ENCODE data around the gene ABCA7.

ABCA7 gene

GRCh38 chr19:1042689-1043511 lies 3.0 kb downstream of the ABCA7 start:
- Histone ChIP-seq H3K4me1 (ENCODE audit: control insufficient read depth, insufficient read depth, low read length) (peaks cover 9% of the 10 kb centered on the region), H3K27ac (ENCODE audit: low read depth, low read length) (no peak overlapping the region), H3K27me3 (ENCODE audit: control insufficient read depth, insufficient read depth, low read length) (peaks cover 3% of the 10 kb centered on the region), H3K9ac (ENCODE audit: low read length) (no peak overlapping the region), H3K4me3 (ENCODE audit: low read length) (no peak overlapping the region), H3K36me3 (ENCODE audit: control insufficient read depth, insufficient read depth, low read length) (no peaks in the 10 kb centered on the region)

GRCh38 chr19:1045247-1045603 lies 5.3 kb downstream of the ABCA7 start:
- Histone ChIP-seq H3K36me3 (ENCODE audit: control insufficient read depth, insufficient read depth, low read length) (no peaks in the 10 kb centered on the region), H3K4me3 (ENCODE audit: low read length) (no peak overlapping the region), H3K9ac (ENCODE audit: low read length) (no peak overlapping the region), H3K4me1 (ENCODE audit: control insufficient read depth, insufficient read depth, low read length) (peaks cover 3% of the 10 kb centered on the region), H3K27me3 (ENCODE audit: control insufficient read depth, insufficient read depth, low read length) (peaks cover 3% of the 10 kb centered on the region), H3K27ac (ENCODE audit: low read depth, low read length) (no peak overlapping the region)

GRCh38 chr19:1046117-1046626 lies 6.3 kb downstream of the ABCA7 start:
- Histone ChIP-seq H3K27ac (ENCODE audit: low read depth, low read length) (no peak overlapping the region), H3K4me1 (ENCODE audit: control insufficient read depth, insufficient read depth, low read length) (no peaks in the 10 kb centered on the region), H3K36me3 (ENCODE audit: control insufficient read depth, insufficient read depth, low read length) (no peaks in the 10 kb centered on the region), H3K4me3 (ENCODE audit: low read length) (no peak overlapping the region), H3K27me3 (ENCODE audit: control insufficient read depth, insufficient read depth, low read length) (peaks cover 3% of the 10 kb centered on the region), H3K9ac (ENCODE audit: low read length) (no peak overlapping the region)

GRCh38 chr19:1046836-1047695 lies 7.2 kb downstream of the ABCA7 start:
- Histone ChIP-seq H3K27ac (ENCODE audit: low read depth, low read length) (no peak overlapping the region), H3K4me3 (ENCODE audit: low read length) (no peak overlapping the region), H3K27me3 (ENCODE audit: control insufficient read depth, insufficient read depth, low read length) (no peaks in the 10 kb centered on the region), H3K9ac (ENCODE audit: low read length) (no peak overlapping the region), H3K36me3 (ENCODE audit: control insufficient read depth, insufficient read depth, low read length) (no peaks in the 10 kb centered on the region), H3K4me1 (ENCODE audit: control insufficient read depth, insufficient read depth, low read length) (no peaks in the 10 kb centered on the region)

GRCh38 chr19:1047696-1048147 lies 7.8 kb downstream of the ABCA7 start:
- no peak overlapping the region for H3K27ac ChIP-seq (ENCODE audit: low read depth, low read length)
- no peaks in the 10 kb centered on the region for H3K4me1 ChIP-seq (ENCODE audit: control insufficient read depth, insufficient read depth, low read length)
- no peaks in the 10 kb centered on the region for H3K27me3 ChIP-seq (ENCODE audit: control insufficient read depth, insufficient read depth, low read length)
- no peaks in the 10 kb centered on the region for H3K36me3 ChIP-seq (ENCODE audit: control insufficient read depth, insufficient read depth, low read length)
- H3K4me3 ChIP-seq (ENCODE audit: low read length) = no peak overlapping the region
- H3K9ac ChIP-seq (ENCODE audit: low read length) = no peak overlapping the region

GRCh38 chr19:1049106-1049505 lies 9.2 kb downstream of the ABCA7 start:
- H3K4me1 ChIP-seq (ENCODE audit: control insufficient read depth, insufficient read depth, low read length) = no peaks in the 10 kb centered on the region
- no peak overlapping the region for H3K9ac ChIP-seq (ENCODE audit: low read length)
- no peaks in the 10 kb centered on the region for H3K27me3 ChIP-seq (ENCODE audit: control insufficient read depth, insufficient read depth, low read length)
- no peaks in the 10 kb centered on the region for H3K36me3 ChIP-seq (ENCODE audit: control insufficient read depth, insufficient read depth, low read length)
- no peak overlapping the region for H3K4me3 ChIP-seq (ENCODE audit: low read length)
- H3K27ac ChIP-seq (ENCODE audit: low read depth, low read length) = no peak overlapping the region

GRCh38 chr19:1049800-1050199 lies 9.9 kb downstream of the ABCA7 start:
- H3K36me3 ChIP-seq (ENCODE audit: control insufficient read depth, insufficient read depth, low read length) = no peaks in the 10 kb centered on the region
- no peaks in the 10 kb centered on the region for H3K27me3 ChIP-seq (ENCODE audit: control insufficient read depth, insufficient read depth, low read length)
- no peak overlapping the region for H3K4me3 ChIP-seq (ENCODE audit: low read length)
- no peaks in the 10 kb centered on the region for H3K4me1 ChIP-seq (ENCODE audit: control insufficient read depth, insufficient read depth, low read length)
- H3K27ac ChIP-seq (ENCODE audit: low read depth, low read length) = no peak overlapping the region
- no peak overlapping the region for H3K9ac ChIP-seq (ENCODE audit: low read length)

GRCh38 chr19:1050989-1051788 lies 11.3 kb downstream of the ABCA7 start:
- no peaks in the 10 kb centered on the region for H3K4me1 ChIP-seq (ENCODE audit: control insufficient read depth, insufficient read depth, low read length)
- H3K27me3 ChIP-seq (ENCODE audit: control insufficient read depth, insufficient read depth, low read length) = no peaks in the 10 kb centered on the region
- no peak overlapping the region for H3K27ac ChIP-seq (ENCODE audit: low read depth, low read length)
- H3K36me3 ChIP-seq (ENCODE audit: control insufficient read depth, insufficient read depth, low read length) = no peaks in the 10 kb centered on the region
- H3K9ac ChIP-seq (ENCODE audit: low read length) = no peak overlapping the region
- no peak overlapping the region for H3K4me3 ChIP-seq (ENCODE audit: low read length)

- no peak overlapping the region for H3K27ac ChIP-seq (ENCODE audit: low read depth, low read length)
- H3K4me1 ChIP-seq (ENCODE audit: control insufficient read depth, insufficient read depth, low read length) = no peaks in the 10 kb centered on the region
- H3K27me3 ChIP-seq (ENCODE audit: control insufficient read depth, insufficient read depth, low read length) = no peaks in the 10 kb centered on the region
- no peaks in the 10 kb centered on the region for H3K36me3 ChIP-seq (ENCODE audit: control insufficient read depth, insufficient read depth, low read length)
- no peak overlapping the region for H3K4me3 ChIP-seq (ENCODE audit: low read length)
- H3K9ac ChIP-seq (ENCODE audit: low read length) = no peak overlapping the region
Measured at GRCh38 chr19:1051791-1052190, 11.9 kb downstream of the ABCA7 start.

- no peak overlapping the region for H3K9ac ChIP-seq (ENCODE audit: low read length)
- no peak overlapping the region for H3K4me3 ChIP-seq (ENCODE audit: low read length)
- no peak overlapping the region for H3K27ac ChIP-seq (ENCODE audit: low read depth, low read length)
- H3K4me1 ChIP-seq (ENCODE audit: control insufficient read depth, insufficient read depth, low read length) = no peaks in the 10 kb centered on the region
- no peaks in the 10 kb centered on the region for H3K27me3 ChIP-seq (ENCODE audit: control insufficient read depth, insufficient read depth, low read length)
- H3K36me3 ChIP-seq (ENCODE audit: control insufficient read depth, insufficient read depth, low read length) = no peaks in the 10 kb centered on the region
Measured at GRCh38 chr19:1052349-1052975, 12.6 kb downstream of the ABCA7 start.

GRCh38 chr19:1053176-1054101 lies 13.5 kb downstream of the ABCA7 start:
- Histone ChIP-seq H3K27ac (ENCODE audit: low read depth, low read length) (no peak overlapping the region), H3K4me1 (ENCODE audit: control insufficient read depth, insufficient read depth, low read length) (no peaks in the 10 kb centered on the region), H3K27me3 (ENCODE audit: control insufficient read depth, insufficient read depth, low read length) (no peaks in the 10 kb centered on the region), H3K36me3 (ENCODE audit: control insufficient read depth, insufficient read depth, low read length) (no peaks in the 10 kb centered on the region), H3K4me3 (ENCODE audit: low read length) (no peak overlapping the region), H3K9ac (ENCODE audit: low read length) (no peak overlapping the region)
